Measurements from ENCODE around the gene COL20A1.
"Not testable (repeated sequence)": the region's sequence is repeated elsewhere in the genome, so short reads cannot be mapped to it uniquely, and the experiment has no call there.

GRCh38 chr20:63339154-63340094 is 46.4 kb downstream of the COL20A1 start:
- not testable (repeated sequence) for TF ChIP-seq BHLHE40 (IDR thresholded peaks at IDR 0.05; ENCODE audit: low read depth, low read length); RAD21 (conservative IDR thresholded peaks at IDR 0.05 in 1 of 2, IDR thresholded peaks at IDR 0.05 in 1 of 2); MAZ (IDR thresholded peaks at IDR 0.05; ENCODE audit: borderline replicate concordance, low read depth, low read length); CTCF (IDR thresholded peaks at IDR 0.05)

Measured in A549 (cell line).